Astrocyte (in vitro differentiated cells and primary cell): ENCODE measurements around the gene TBC1D5. TPM values are rescaled to one million over a fixed set of nuclear protein-coding genes. Genes with fewer than 3 reads are reported as not detected.

ENCODE experiments used
- DNase-seq: peaks from one replicate; pipeline ENCODE4 v3.0.0-alpha.2; 2010; ENCODE audit warnings: low read depth
- FAIRE-seq: peaks from 2 replicates; lab custom pipeline; 2011; peaks lifted over from hg19 to GRCh38; lab: Jason Lieb, UNC
- H2AFZ ChIP-seq: 2 replicates; pipeline ENCODE4 v1.6.0; 2012; ENCODE audit warnings: low read depth, low read length, inconsistent platforms
- H3K27ac ChIP-seq: 2 replicates; pipeline ENCODE4 v1.5.1; 2011; ENCODE audit warnings: low read depth, low read length, inconsistent platforms
- H3K27me3 ChIP-seq: 2 replicates; pipeline ENCODE4 v1.6.0; 2011; ENCODE audit warnings: low read length, inconsistent platforms; ENCODE audit not compliant: insufficient read depth
- H3K36me3 ChIP-seq: 2 replicates; pipeline ENCODE4 v1.5.1; 2011; ENCODE audit warnings: low read length, inconsistent platforms; ENCODE audit not compliant: insufficient read depth
- H3K4me1 ChIP-seq: 2 replicates; pipeline ENCODE4 v1.5.1; 2011; ENCODE audit warnings: low read length, inconsistent platforms; ENCODE audit not compliant: insufficient read depth
- H3K4me2 ChIP-seq: 2 replicates; pipeline ENCODE4 v1.6.0; 2012; ENCODE audit warnings: low read length, inconsistent platforms
- H3K4me3 ChIP-seq: 2 replicates; pipeline ENCODE4 v1.5.1; 2011; ENCODE audit warnings: low read depth, mild to moderate bottlenecking, low read length, inconsistent platforms; ENCODE audit not compliant: insufficient read depth
- H3K79me2 ChIP-seq: 2 replicates; pipeline ENCODE4 v1.6.0; 2012; ENCODE audit warnings: mild to moderate bottlenecking, low read length, inconsistent platforms; ENCODE audit not compliant: insufficient read depth
- H3K9ac ChIP-seq: 2 replicates; pipeline ENCODE4 v1.6.0; 2012; ENCODE audit warnings: mild to moderate bottlenecking, low read length, inconsistent platforms
- H3K9me3 ChIP-seq: 2 replicates; pipeline ENCODE4 v1.5.1; 2012; ENCODE audit warnings: low read depth, mild to moderate bottlenecking, low read length, inconsistent platforms; ENCODE audit not compliant: insufficient read depth
- H4K20me1 ChIP-seq: 2 replicates; pipeline ENCODE4 v1.6.0; 2012; ENCODE audit warnings: low read length, inconsistent platforms; ENCODE audit not compliant: insufficient read depth
- H3K27ac Mint-ChIP-seq: one replicate; pipeline ENCODE4 v1.8.0; 2021; ENCODE audit warnings: mild to moderate bottlenecking, mixed read lengths; ENCODE audit not compliant: unreplicated experiment
- H3K27me3 Mint-ChIP-seq: one replicate; pipeline ENCODE4 v1.8.0; 2021; ENCODE audit warnings: low read depth, mixed read lengths; ENCODE audit not compliant: unreplicated experiment
- H3K36me3 Mint-ChIP-seq: one replicate; pipeline ENCODE4 v1.8.0; 2021; ENCODE audit warnings: low read depth, mixed read lengths; ENCODE audit not compliant: unreplicated experiment
- H3K4me1 Mint-ChIP-seq: one replicate; pipeline ENCODE4 v1.8.0; 2021; ENCODE audit warnings: low read depth, mixed read lengths; ENCODE audit not compliant: unreplicated experiment
- H3K4me3 Mint-ChIP-seq: one replicate; pipeline ENCODE4 v1.8.0; 2021; ENCODE audit warnings: mild to moderate bottlenecking, moderate library complexity, mixed read lengths; ENCODE audit not compliant: unreplicated experiment
- H3K9me3 Mint-ChIP-seq: one replicate; pipeline ENCODE4 v1.8.0; 2021; ENCODE audit warnings: mild to moderate bottlenecking, mixed read lengths; ENCODE audit not compliant: unreplicated experiment
- EZH2 ChIP-seq: IDR thresholded peaks from 2 replicates; pipeline ENCODE4 v1.6.1; 2012; ENCODE audit warnings: mild to moderate bottlenecking, low read length, inconsistent platforms; ENCODE audit not compliant: insufficient read depth
- total RNA-seq: library from RNA; stranded (reverse); gene quantifications from 2 replicates; pipeline ENCODE4 v1.2.1, GENCODE V29; 2021
- TF ChIP-seq, protein P1 (sequence below): IDR thresholded peaks from 2 replicates; pipeline ENCODE4 v1.5.1; 2011; ENCODE audit warnings: low read depth, mild to moderate bottlenecking, inconsistent platforms, low read length, moderate library complexity; ENCODE audit not compliant: insufficient read depth

The TBC1D5 gene
- total RNA-seq, 1 donor from 2014 or later = 23.0 TPM

DNA sequence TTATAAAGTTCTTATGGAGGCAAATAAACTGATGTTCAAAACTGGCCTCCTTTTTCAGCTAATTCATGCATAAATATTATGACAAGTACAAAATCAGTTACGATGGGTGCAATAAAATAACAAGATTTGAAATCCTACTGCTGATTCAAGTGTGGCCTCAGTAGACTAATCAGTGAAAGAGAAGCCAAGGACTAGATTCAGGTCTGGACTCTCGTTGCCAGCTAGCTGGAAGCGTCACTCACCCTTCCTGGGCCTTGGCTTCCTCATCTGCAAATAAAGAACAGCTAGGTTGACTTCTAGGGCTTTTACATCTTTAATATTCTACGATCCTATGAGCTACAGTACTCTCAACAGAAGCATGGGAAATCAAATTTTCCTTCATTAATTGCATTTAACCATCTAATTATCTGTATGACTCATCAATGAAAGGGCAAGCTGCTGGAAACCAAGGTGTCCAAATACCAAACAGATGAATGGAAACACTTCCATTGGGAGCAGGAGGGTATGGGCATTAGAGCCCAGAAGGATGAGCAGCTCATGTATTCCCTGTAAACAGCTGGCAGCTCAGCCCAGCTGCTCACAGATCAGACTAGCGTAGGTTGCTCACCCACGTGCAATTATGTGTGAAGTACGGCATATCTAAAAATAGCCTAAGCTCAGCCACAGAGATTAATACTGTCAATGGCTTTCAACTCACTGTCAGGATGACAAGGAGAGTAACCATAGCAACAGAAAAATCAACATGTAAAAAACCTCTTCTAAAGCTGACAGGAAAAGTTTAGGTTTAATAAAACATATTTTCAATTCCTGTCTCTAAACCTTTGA, 562.8 kb downstream of the TBC1D5 start:
- no peak for FAIRE-seq
- no peaks in the 10 kb centered on the region for H4K20me1 ChIP-seq
- no peaks in the 10 kb centered on the region for H3K9me3 Mint-ChIP-seq
- no peaks in the 10 kb centered on the region for H3K27me3 Mint-ChIP-seq
- no peaks in the 10 kb centered on the region for H3K79me2 ChIP-seq
- no peak overlapping the region for H3K4me3 Mint-ChIP-seq
- peak overlapping the region; percentile 75 for H3K27ac Mint-ChIP-seq
- no peaks in the 10 kb centered on the region for H3K36me3 ChIP-seq
- no peak overlapping the region for H3K9ac ChIP-seq
- no peaks in the 10 kb centered on the region for H3K27me3 ChIP-seq
- DNase-seq = peak; percentile 64
- H2AFZ ChIP-seq = no peak overlapping the region
- H3K4me1 Mint-ChIP-seq = peaks cover 40% of the 10 kb centered on the region
- peaks cover 26% of the 10 kb centered on the region for H3K4me1 ChIP-seq
- H3K4me2 ChIP-seq = no peak overlapping the region
- H3K27ac ChIP-seq = no peak overlapping the region
- H3K9me3 ChIP-seq = no peaks in the 10 kb centered on the region
- no peaks in the 10 kb centered on the region for H3K36me3 Mint-ChIP-seq
- TF ChIP-seq, protein P1, sequence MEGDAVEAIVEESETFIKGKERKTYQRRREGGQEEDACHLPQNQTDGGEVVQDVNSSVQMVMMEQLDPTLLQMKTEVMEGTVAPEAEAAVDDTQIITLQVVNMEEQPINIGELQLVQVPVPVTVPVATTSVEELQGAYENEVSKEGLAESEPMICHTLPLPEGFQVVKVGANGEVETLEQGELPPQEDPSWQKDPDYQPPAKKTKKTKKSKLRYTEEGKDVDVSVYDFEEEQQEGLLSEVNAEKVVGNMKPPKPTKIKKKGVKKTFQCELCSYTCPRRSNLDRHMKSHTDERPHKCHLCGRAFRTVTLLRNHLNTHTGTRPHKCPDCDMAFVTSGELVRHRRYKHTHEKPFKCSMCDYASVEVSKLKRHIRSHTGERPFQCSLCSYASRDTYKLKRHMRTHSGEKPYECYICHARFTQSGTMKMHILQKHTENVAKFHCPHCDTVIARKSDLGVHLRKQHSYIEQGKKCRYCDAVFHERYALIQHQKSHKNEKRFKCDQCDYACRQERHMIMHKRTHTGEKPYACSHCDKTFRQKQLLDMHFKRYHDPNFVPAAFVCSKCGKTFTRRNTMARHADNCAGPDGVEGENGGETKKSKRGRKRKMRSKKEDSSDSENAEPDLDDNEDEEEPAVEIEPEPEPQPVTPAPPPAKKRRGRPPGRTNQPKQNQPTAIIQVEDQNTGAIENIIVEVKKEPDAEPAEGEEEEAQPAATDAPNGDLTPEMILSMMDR = no peak
- TF ChIP-seq EZH2 = no peak
- H3K4me3 ChIP-seq = no peak overlapping the region

DNA sequence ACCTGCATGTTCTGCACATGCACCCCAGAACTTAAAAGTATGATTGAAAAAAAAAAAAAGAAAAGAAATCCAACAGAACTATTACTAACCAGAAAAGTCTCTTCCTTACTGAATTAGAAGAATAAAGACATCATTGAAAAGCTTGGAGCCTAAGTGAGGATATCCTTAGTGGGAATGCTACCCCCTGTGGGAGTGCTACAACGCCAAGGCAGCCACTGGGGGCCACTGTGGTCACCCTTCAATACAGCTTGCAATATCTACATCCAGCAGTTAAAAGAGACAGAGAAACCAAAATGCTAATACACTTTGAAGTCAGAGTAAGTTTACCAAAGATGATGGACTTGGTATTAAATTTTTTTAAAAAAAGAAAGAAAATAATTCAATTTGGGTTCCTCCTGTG, 565.7 kb downstream of the TBC1D5 start:
- DNase-seq = no peak
- peaks cover 2% of the 10 kb centered on the region for H3K36me3 Mint-ChIP-seq
- no peak for TF ChIP-seq EZH2
- TF ChIP-seq, protein P1 = peak; percentile 8
- Histone ChIP-seq H3K27me3 (no peaks in the 10 kb centered on the region), H3K36me3 (no peaks in the 10 kb centered on the region), H4K20me1 (no peaks in the 10 kb centered on the region), H3K4me1 (peaks cover 13% of the 10 kb centered on the region), H3K9ac (no peak overlapping the region), H2AFZ (no peak overlapping the region), H3K9me3 (no peaks in the 10 kb centered on the region), H3K4me3 (no peak overlapping the region), H3K27ac (no peak overlapping the region), H3K4me2 (no peak overlapping the region), H3K79me2 (no peaks in the 10 kb centered on the region)
- H3K27ac Mint-ChIP-seq = no peak overlapping the region
- no peaks in the 10 kb centered on the region for H3K9me3 Mint-ChIP-seq
- peaks cover 21% of the 10 kb centered on the region for H3K4me1 Mint-ChIP-seq
- H3K4me3 Mint-ChIP-seq = no peak overlapping the region
- no peaks in the 10 kb centered on the region for H3K27me3 Mint-ChIP-seq
- no peak for FAIRE-seq

DNA sequence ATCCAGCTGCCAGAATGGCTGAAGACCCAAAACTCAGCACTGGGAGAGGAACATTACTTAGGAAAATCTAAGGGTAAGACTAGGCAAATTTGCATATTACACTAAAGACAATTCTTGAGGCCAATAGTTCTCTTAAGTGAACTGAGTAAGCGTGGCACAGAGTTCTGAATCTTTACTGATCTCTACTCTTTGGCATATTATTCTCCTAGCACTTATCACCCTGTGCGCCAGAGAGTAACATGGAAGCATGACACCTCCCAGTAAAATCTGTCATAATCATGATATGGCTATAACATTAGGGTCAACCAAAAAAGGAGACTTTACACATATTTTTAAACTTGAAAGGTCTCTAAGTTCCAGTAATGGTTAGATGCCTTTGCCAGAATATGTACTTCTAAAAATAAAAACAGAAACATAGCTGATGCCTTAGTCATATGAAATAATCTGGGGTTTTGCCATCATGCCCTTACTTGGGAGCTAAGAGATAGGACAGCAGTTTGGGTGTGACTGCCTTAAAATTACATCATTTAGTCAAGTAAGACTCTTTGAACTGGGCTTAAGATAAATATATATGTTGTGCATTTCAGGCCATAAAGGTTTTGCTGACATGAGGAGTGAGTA, 567.1 kb downstream of the TBC1D5 start:
- Mint-ChIP-seq H3K4me1 (peaks cover 19% of the 10 kb centered on the region), H3K9me3 (no peaks in the 10 kb centered on the region), H3K36me3 (peaks cover 2% of the 10 kb centered on the region), H3K27ac (peak overlapping the region; percentile 42), H3K4me3 (no peak overlapping the region), H3K27me3 (no peaks in the 10 kb centered on the region)
- DNase-seq (peak; percentile 87), FAIRE-seq (peak; percentile 80)
- H3K36me3 ChIP-seq = no peaks in the 10 kb centered on the region
- H3K9ac ChIP-seq = no peak overlapping the region
- H3K4me1 ChIP-seq = peaks cover 13% of the 10 kb centered on the region
- H3K9me3 ChIP-seq = no peaks in the 10 kb centered on the region
- no peaks in the 10 kb centered on the region for H3K27me3 ChIP-seq
- H3K4me2 ChIP-seq = peak overlapping the region; percentile 36
- TF ChIP-seq, protein P1 = no peak
- no peak for TF ChIP-seq EZH2
- no peak overlapping the region for H3K4me3 ChIP-seq
- no peak overlapping the region for H3K27ac ChIP-seq
- no peak overlapping the region for H2AFZ ChIP-seq
- H4K20me1 ChIP-seq = no peaks in the 10 kb centered on the region
- no peaks in the 10 kb centered on the region for H3K79me2 ChIP-seq
